Measurements from ENCODE around the gene MACROD2.
"Not testable (repeated sequence)": the region's sequence is repeated elsewhere in the genome, so short reads cannot be mapped to it uniquely, and the experiment has no call there.

The MACROD2 gene

GRCh38 chr20:15362849-15363248, 1367.5 kb downstream of the MACROD2 start:
- DNase-seq (ENCODE audit: low read depth), result no peak

DNA sequence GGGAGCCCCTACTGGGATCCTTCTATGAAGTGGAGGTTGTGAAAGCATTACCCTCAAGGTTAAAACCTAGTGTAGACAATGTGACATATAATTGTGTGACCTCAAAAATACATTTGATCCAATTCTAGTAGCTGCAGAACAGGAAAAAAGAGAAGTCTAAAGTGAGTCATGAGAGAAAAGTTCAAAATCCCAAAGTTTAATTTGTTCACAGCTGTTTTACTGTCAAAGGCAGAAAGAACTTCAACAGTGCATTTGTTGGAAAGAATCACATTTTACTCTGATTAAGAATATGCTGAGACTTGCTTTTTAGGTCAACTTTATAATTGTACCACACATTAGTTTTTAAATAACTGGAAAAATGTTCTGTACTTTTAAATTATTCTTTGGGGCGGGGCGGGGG, 1369.5 kb downstream of the MACROD2 start:
- no peak for DNase-seq (ENCODE audit: low read depth)

DNA sequence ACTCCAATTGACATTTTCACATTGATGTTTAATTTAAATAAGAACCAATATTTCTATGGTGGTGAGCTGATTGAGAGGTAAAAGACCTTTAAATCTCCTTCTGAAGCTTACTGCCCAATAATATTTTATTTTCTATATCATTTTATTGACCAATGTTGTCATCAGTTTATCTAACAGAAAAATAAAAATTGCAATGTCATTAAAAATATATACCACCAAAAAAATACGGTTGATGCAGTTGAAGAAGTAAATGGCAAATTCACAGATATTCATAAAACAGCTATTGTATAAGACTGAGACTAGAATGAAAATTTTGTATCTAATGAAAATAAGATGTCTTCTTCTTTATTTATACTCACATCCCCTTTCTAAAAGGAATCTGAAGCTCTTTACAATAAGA, 1375.1 kb downstream of the MACROD2 start:
- DNase-seq (ENCODE audit: low read depth), result no peak

GRCh38 chr20:15374682-15375081, 1379.4 kb downstream of the MACROD2 start:
- DNase-seq (ENCODE audit: low read depth), result no peak

DNA sequence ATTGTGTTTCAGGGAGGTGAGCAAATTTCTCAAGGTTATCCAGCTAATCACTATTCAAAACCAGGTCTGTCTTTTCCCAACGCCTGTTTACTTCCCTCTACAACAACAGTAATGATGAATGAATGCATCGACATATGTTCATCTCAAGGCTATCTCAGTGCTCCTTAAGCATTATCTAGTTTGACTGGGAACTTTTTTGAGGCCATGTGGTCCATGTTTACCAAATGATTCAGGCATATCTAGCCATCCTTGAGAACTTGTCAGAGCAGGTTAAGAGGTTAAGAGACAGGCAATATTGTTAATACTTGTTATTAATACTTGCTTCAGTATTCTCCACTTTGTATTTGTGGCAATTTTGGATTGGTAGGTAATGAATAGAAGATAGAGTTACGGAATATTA, 1380.5 kb downstream of the MACROD2 start:
- no peak for DNase-seq (ENCODE audit: low read depth)

DNA sequence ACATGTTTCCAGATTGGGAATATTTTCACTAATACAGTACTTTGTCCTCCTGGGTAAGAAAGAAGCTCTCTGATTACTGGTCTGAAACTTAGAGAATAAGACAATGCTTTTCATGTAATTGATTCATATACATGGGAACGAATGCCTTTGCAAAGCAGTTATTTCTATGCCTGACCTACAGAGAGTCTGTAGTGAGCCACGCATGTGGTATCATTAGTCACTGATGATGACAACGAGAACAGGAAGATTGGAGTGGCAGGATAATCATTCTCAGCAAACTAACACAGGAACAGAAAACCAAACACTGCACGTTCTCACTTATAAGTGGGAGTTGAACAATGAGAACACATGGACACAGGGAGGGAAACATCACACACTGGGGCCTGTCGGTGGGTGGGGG, 1382.3 kb downstream of the MACROD2 start:
- not testable (repeated sequence) for DNase-seq (ENCODE audit: low read depth)

DNA sequence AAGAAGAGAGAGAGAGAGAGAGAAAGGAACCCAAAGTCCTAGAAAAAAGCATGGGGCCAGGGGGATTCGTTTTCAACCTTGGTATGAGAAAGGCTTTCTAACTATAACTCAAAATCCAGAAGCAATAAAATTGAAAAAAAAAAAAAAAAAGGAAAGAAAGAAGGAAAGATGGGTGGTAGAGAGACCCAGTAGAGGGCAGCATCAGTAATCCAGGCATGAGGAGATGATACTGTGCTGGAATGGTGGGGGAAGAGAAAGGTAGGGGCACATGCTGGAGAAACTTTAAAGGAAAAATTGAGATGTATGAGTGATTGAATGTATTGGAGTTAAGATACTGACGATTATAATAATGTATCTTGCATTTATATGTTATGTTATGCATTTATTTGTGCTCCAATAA, 1382.8 kb downstream of the MACROD2 start:
- DNase-seq (ENCODE audit: low read depth), result no peak

DNA sequence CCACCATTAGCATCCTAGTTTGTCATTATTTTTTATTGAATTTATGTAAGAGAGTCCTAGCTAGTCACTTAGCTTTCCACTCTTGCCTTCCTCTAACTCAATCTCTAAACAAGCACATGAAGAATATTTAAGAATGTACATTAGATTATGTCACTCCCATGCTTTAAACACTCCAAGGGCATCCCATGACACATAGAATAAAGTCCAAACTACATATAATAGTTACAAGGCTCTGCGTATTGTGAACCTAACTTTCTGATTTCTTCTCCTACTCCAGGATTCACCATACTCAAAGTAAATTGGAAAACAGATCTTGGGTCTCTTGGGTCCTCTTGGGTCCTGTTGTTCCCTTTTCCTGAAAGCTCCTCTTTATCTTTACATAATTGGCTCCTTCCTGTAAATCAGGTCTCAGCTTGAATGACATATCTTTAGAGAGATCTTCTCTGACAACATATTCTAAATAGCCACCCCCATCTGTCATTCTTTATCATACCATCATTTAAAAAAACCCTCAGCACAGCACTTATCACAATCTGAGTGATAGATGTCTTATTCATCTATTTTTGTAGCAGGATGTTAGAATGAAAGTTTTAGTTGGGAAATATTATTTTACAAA, 1384.5 kb downstream of the MACROD2 start:
- DNase-seq (ENCODE audit: low read depth), result no peak

DNA sequence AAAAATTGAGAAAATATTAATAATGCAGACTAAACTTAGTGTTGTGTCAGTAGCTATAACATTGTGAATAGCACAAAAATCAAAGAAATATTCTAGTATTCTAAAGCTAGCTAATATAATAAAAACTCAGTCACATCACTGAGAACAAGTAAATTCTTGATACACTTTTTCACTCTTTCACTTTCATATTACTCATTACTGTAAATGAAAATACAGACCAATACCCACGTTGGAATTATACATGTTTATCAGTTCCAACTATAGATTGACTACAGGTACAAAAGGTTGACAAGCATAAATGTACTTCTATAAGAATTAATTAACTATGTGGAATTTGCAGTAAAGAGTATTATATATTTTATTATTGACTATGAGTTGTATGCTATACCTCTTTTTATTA, 1385.5 kb downstream of the MACROD2 start:
- no peak for DNase-seq (ENCODE audit: low read depth)

GRCh38 chr20:15387228-15387627, 1391.9 kb downstream of the MACROD2 start:
- DNase-seq (ENCODE audit: low read depth), result no peak

DNA sequence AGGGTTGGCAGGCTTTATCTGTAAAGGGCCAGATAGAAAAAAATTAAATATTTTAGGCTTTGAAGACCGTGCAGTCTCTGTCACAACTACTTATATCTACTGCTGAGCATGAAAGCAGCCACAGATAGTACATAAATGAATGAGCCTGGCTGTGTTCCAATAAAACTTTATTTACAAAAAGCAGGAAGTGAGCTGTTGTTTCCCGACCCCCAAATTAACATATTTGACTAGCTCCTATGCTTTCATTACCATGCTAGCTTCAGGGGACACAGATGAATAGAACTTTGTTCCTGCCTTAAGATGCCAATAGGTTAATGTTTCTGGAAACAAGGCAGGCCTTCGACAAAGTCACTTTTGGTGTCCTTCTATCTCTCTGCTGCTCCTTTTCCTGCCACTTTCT, 1400.1 kb downstream of the MACROD2 start:
- DNase-seq (ENCODE audit: low read depth), result no peak

DNA sequence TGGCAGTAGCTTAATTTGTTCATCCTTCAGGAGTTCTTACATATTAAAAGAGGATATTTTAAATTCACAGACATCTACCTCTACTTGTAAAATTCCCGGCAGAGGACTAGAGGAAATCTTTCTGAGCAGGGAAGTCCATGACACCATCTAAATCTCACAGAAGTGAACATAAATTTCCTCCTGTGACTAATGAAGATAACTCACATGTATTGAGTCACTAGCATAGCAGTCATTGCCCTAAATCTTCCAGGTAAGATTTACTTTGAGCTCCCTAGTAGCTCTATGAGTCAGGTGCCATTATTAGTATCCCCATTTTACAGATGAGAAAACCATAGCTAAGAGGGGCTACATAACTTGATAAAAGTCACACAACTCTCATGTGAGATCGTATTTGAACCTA, 1400.7 kb downstream of the MACROD2 start:
- DNase-seq (ENCODE audit: low read depth), result no peak

DNA sequence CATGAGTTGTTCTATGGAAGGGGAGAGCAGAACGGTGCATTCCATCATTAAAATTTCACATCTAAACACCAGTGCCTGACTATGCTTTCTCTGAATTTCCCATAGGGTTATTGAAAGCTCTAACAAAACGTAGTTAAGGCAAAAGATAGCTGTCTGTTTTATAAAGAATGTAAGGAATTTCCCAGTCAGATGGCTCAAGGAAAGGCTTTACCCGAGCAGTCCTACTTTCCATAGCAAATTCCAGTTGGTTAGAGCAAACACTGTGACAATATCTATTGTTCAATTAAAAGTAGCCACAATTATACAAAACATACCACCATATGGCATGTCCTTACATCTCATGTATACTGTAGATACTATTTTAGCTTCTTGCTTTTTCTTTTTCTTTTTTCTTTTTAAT, 1401.6 kb downstream of the MACROD2 start:
- no peak for DNase-seq (ENCODE audit: low read depth)

GRCh38 chr20:15399781-15400180, 1404.5 kb downstream of the MACROD2 start:
- DNase-seq (ENCODE audit: low read depth), result no peak

- no peak for DNase-seq (ENCODE audit: low read depth)
Observed at GRCh38 chr20:15406072-15406471, 1410.8 kb downstream of the MACROD2 start.

DNA sequence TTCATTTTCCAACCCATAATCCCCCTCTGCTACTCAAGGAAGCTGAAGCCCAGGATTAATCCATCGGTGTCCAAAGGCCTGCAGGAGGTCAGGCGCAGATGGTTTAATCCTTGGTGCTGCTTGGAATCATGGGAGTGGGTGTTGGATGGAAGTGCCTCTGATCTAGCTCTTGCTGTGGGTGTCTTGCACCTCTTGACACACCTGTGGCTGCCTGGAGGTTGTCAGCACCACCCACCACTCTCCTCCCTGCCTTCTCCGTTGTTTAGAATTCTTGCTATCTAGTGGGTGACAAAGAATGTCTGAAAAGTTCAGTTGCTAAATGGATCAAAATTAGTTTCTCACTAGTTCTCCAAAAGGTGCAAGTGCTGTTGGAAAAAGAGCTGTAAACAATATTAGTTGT, 1416.5 kb downstream of the MACROD2 start:
- DNase-seq (ENCODE audit: low read depth), result no peak

DNA sequence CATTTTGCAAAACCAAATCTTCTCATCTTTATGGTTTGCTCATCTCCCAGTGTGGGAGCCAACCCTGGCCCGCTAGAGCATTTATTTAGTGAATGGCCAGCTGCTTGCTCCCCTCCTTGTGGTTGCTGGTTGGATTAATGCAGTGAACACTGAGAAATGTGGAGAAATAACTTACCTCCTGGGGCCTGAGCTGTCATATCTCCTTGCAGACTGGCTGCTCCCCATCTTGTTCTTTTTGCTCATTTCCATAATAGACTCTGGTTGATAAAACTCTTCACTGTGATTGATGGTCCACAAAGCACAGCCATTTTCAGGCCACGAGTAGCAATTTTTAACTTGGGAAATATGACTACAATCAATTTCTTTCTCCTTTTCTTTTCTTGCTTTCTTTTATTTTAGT, 1420.6 kb downstream of the MACROD2 start:
- no peak for DNase-seq (ENCODE audit: low read depth)

DNA sequence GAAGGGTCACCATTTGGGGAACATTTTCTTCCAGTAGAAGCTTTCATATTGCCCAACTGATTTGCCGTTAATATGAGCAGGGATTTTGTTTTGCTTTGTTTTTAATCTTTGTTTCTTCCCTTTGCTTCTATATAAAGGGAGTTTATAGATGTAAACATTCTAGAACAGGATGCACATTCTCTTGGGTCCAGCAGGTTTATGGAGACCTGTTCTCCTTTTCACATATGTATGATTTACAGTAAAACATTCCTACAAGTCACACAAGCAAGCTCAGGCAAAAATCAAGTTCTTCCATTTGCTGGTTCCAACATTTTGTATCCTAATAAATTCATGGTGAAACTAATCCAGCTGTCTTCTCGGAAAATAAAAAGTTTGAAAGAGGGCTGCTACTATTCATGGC, 1424.5 kb downstream of the MACROD2 start:
- no peak for DNase-seq (ENCODE audit: low read depth)

- DNase-seq (ENCODE audit: low read depth), result no peak
Observed at GRCh38 chr20:15422966-15423365, 1427.7 kb downstream of the MACROD2 start.

- DNase-seq (ENCODE audit: low read depth), result no peak
Observed at GRCh38 chr20:15439551-15439950, 1444.2 kb downstream of the MACROD2 start.

- no peak for DNase-seq (ENCODE audit: low read depth)
Observed at GRCh38 chr20:15440049-15440820, 1444.9 kb downstream of the MACROD2 start.

- DNase-seq (ENCODE audit: low read depth), result no peak
Observed at GRCh38 chr20:15445056-15445840, 1449.9 kb downstream of the MACROD2 start.

DNA sequence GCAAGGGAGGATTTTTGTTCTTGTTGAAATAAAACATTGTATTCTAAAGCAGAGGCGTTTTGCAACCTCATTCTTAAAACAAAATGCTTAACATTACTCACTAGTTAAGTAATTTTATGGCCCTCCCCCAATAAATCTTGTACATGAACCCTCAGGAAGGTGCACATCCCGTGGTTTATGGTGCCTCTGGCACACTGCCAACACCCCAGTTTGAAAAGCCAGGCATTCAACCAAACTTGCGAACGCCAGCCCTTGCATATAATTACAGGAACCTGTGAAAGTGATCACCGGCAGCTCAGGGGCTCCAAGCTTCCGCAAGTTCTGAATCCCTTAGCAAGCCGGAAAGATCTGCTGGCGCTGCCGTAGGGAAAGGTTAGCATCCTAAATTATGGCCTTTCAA, 1451.1 kb downstream of the MACROD2 start:
- no peak for DNase-seq (ENCODE audit: low read depth)

All from stimulated activated CD8-positive, alpha-beta memory T cell treated with anti-CD3 and anti-CD28 coated beads, Interleukin-12 subunit alpha, Interleukin-12 subunit beta, amount 100 ng/mL, for 1 hour (primary cell).